Keratinocyte (primary cell): ENCODE data around the gene EIF1AD.

Experiments
- EZH2 ChIP-seq: IDR thresholded peaks from one replicate; pipeline ENCODE4 v1.6.1; 2012; ENCODE audit warnings: inconsistent platforms, mild to moderate bottlenecking, low read length, moderate library complexity
- TF ChIP-seq, protein P1 (sequence below), 3 experiments: IDR thresholded peaks in 1 of 3; conservative IDR thresholded peaks in 1 of 3; optimal IDR thresholded peaks in 1 of 3; 2 replicates in 2 of 3; 3 replicates in 1 of 3; pipeline versions ENCODE3 to v1.5.1; 2011; ENCODE audit warnings: low read length in 3 of 3, mild to moderate bottlenecking in 3 of 3, moderate library complexity in 2 of 3, control low read depth in 1 of 3, inconsistent platforms in 1 of 3; ENCODE audit not compliant: insufficient read depth in 2 of 3; ENCODE audit errors: extremely low read depth in 1 of 3

DNA sequence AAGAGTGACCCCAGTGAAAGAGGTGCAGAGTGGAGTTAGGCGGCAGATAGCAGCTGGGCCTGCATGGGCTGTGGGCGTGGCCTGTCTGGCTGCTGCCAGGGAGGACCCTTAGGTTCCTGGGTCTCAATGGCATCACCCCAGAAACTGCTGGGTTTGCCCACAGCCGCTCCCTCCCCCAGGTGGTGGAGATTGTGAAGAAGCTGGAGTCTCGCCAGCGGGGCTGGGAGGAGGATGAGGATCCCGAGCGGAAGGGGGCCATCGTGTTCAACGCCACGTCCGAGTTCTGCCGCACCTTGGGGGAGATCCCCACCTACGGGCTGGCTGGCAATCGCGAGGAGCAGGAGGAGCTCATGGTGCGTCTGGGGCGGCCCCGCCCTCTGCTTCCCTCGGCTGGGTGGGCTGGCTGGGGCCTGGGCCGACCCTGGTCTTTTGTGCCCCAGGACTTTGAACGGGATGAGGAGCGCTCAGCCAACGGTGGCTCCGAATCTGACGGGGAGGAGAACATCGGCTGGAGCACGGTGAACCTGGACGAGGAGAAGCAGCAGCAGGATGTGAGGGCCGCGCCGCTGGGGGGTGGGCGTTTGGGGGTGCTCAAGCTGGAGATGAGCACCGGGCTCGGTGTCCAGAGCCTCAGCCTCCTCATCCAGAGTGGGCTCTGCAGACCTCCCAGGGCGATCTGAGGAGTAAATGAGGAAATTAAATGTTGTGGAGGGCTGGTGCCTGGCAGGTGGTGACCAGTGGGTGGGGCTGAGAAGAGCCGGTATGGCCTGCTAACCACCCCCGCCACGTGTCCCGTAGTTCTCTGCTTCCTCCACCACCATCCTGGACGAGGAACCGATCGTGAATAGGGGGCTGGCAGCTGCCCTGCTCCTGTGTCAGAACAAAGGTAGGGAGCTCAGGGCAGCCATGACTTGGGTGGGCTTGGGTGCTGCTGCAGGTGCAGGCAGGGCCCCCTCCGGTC lies 25.5 kb downstream of the EIF1AD start:
- no peak for TF ChIP-seq EZH2
- TF ChIP-seq, protein P1, sequence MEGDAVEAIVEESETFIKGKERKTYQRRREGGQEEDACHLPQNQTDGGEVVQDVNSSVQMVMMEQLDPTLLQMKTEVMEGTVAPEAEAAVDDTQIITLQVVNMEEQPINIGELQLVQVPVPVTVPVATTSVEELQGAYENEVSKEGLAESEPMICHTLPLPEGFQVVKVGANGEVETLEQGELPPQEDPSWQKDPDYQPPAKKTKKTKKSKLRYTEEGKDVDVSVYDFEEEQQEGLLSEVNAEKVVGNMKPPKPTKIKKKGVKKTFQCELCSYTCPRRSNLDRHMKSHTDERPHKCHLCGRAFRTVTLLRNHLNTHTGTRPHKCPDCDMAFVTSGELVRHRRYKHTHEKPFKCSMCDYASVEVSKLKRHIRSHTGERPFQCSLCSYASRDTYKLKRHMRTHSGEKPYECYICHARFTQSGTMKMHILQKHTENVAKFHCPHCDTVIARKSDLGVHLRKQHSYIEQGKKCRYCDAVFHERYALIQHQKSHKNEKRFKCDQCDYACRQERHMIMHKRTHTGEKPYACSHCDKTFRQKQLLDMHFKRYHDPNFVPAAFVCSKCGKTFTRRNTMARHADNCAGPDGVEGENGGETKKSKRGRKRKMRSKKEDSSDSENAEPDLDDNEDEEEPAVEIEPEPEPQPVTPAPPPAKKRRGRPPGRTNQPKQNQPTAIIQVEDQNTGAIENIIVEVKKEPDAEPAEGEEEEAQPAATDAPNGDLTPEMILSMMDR (optimal IDR thresholded peaks at IDR 0.05 in 1 of 3, IDR thresholded peaks at IDR 0.05 in 1 of 3, conservative IDR thresholded peaks at IDR 0.05 in 1 of 3; ENCODE audit: extremely low read depth in 1 of 3, insufficient read depth in 2 of 3, low read length in 3 of 3) = no peak
